ENCODE data around the gene ZFP42. TPM values are rescaled to one million over a fixed set of nuclear protein-coding genes. Genes with fewer than 3 reads are reported as not detected.

ZFP42 gene
- total RNA-seq, 2 experiments from 2014 or later, result not detected

GRCh38 chr4:188008377-188008776 is 12.8 kb downstream of the ZFP42 start:
- Mint-ChIP-seq H3K36me3 (ENCODE audit: low read depth) (no peaks in the 10 kb centered on the region), H3K4me3 (no peak overlapping the region), H3K27ac (no peak overlapping the region), H3K27me3 (no peaks in the 10 kb centered on the region), H3K4me1 (ENCODE audit: low read depth) (no peaks in the 10 kb centered on the region), H3K9me3 (peaks cover 12% of the 10 kb centered on the region)
- ChIA-PET POLR2A (no interaction called here), CTCF (no interaction called here)
- TF ChIP-seq CTCF (IDR thresholded peaks at IDR 0.05), result no peak
- intact Hi-C loops (cut with micrococcal nuclease), result no loop called here
- DNase-seq (no peak), ATAC-seq (no peak)

- intact Hi-C loops (cut with micrococcal nuclease), result no loop called here
- no peak for ATAC-seq
- CTCF ChIA-PET, result no interaction called here
Observed at GRCh38 chr4:188012426-188012945, 16.9 kb downstream of the ZFP42 start.

GRCh38 chr4:188015025-188015940 is 19.7 kb downstream of the ZFP42 start:
- Mint-ChIP-seq H3K4me1 (ENCODE audit: low read depth) (no peaks in the 10 kb centered on the region), H3K4me3 (no peak overlapping the region), H3K27ac (no peak overlapping the region), H3K27me3 (no peaks in the 10 kb centered on the region), H3K36me3 (ENCODE audit: low read depth) (no peaks in the 10 kb centered on the region), H3K9me3 (peaks cover 7% of the 10 kb centered on the region)
- ATAC-seq (no peak), DNase-seq (no peak)
- TF ChIP-seq CTCF (IDR thresholded peaks at IDR 0.05), result no peak
- POLR2A ChIA-PET, result no interaction called here
- intact Hi-C loops (cut with micrococcal nuclease), result no loop called here
- CTCF ChIA-PET, result no interaction called here

More at GRCh38 chr4:188012426-188012945, 16.9 kb downstream of the ZFP42 start:
- H3K27me3 Mint-ChIP-seq, result no peaks in the 10 kb centered on the region
- TF ChIP-seq CTCF (IDR thresholded peaks at IDR 0.05), result no peak
- H3K27ac Mint-ChIP-seq, result no peak overlapping the region
- no peak for DNase-seq
- no peaks in the 10 kb centered on the region for H3K36me3 Mint-ChIP-seq (ENCODE audit: low read depth)
- H3K4me3 Mint-ChIP-seq, result no peak overlapping the region
- H3K9me3 Mint-ChIP-seq, result peaks cover 14% of the 10 kb centered on the region
- POLR2A ChIA-PET, result no interaction called here
- no peaks in the 10 kb centered on the region for H3K4me1 Mint-ChIP-seq (ENCODE audit: low read depth)

GRCh38 chr4:188016754-188017153 is 21.2 kb downstream of the ZFP42 start:
- H3K27ac Mint-ChIP-seq, result no peak overlapping the region
- H3K4me3 Mint-ChIP-seq, result no peak overlapping the region
- no peak for TF ChIP-seq CTCF (IDR thresholded peaks at IDR 0.05)
- H3K9me3 Mint-ChIP-seq, result peaks cover 2% of the 10 kb centered on the region
- POLR2A ChIA-PET, result no interaction called here
- no peak for ATAC-seq
- no peaks in the 10 kb centered on the region for H3K36me3 Mint-ChIP-seq (ENCODE audit: low read depth)
- DNase-seq, result no peak
- intact Hi-C loops (cut with micrococcal nuclease), result no loop called here
- CTCF ChIA-PET, result no interaction called here
- H3K27me3 Mint-ChIP-seq, result no peaks in the 10 kb centered on the region
- H3K4me1 Mint-ChIP-seq (ENCODE audit: low read depth), result no peaks in the 10 kb centered on the region

GRCh38 chr4:188018262-188018661 is 22.7 kb downstream of the ZFP42 start:
- ChIA-PET CTCF (no interaction called here), POLR2A (no interaction called here)
- ATAC-seq (no peak), DNase-seq (no peak)
- no peak overlapping the region for H3K4me3 Mint-ChIP-seq
- no peaks in the 10 kb centered on the region for H3K27me3 Mint-ChIP-seq
- intact Hi-C loops (cut with micrococcal nuclease), result no loop called here
- no peak for TF ChIP-seq CTCF (IDR thresholded peaks at IDR 0.05)
- H3K36me3 Mint-ChIP-seq (ENCODE audit: low read depth), result no peaks in the 10 kb centered on the region
- no peak overlapping the region for H3K27ac Mint-ChIP-seq
- H3K9me3 Mint-ChIP-seq, result peaks cover 2% of the 10 kb centered on the region
- H3K4me1 Mint-ChIP-seq (ENCODE audit: low read depth), result no peaks in the 10 kb centered on the region
